Measurements from ENCODE around the gene WDFY1.

Gene WDFY1

GRCh38 chr2:223829128-223829527 lies 116.0 kb downstream of the WDFY1 start:
- DNase-seq (ENCODE audit: low read depth): no peak
- TF ChIP-seq CTCF (IDR thresholded peaks at IDR 0.05; ENCODE audit: control insufficient read depth, insufficient read depth, low read depth, low read length, missing control alignments): no peak
- H3K4me3 ChIP-seq (ENCODE audit: control insufficient read depth, low read depth, low read length): no peak overlapping the region

- H3K4me3 ChIP-seq (ENCODE audit: control insufficient read depth, low read depth, low read length): no peak overlapping the region
Observed at GRCh38 chr2:223828314-223828713, 116.8 kb downstream of the WDFY1 start.

GRCh38 chr2:223826995-223827394 lies 118.1 kb downstream of the WDFY1 start:
- no peak for DNase-seq (ENCODE audit: low read depth)
- TF ChIP-seq CTCF (IDR thresholded peaks at IDR 0.05; ENCODE audit: control insufficient read depth, insufficient read depth, low read depth, low read length, missing control alignments): no peak
- no peak overlapping the region for H3K4me3 ChIP-seq (ENCODE audit: control insufficient read depth, low read depth, low read length)

More at GRCh38 chr2:223828314-223828713, 116.8 kb downstream of the WDFY1 start:
- TF ChIP-seq CTCF (IDR thresholded peaks at IDR 0.05; ENCODE audit: control insufficient read depth, insufficient read depth, low read depth, low read length, missing control alignments): no peak
- DNase-seq (ENCODE audit: low read depth): no peak
